ENCODE results near the gene SEC23A. TPM values are rescaled to one million over a fixed set of nuclear protein-coding genes. Genes with fewer than 3 reads are reported as not detected.

SEC23A gene
- total RNA-seq, 3 donors from 2014 or later (not counting 1 experiment from before 2014, with no cell fraction given), result 61.3 to 75.5 (median 67.8) TPM

GRCh38 chr14:39016733-39017095 is 86.3 kb downstream of the SEC23A start:
- ATAC-seq, result no peak

GRCh38 chr14:39015964-39016577 is 87.0 kb downstream of the SEC23A start:
- Mint-ChIP-seq H3K9me3 (no peaks in the 10 kb centered on the region), H3K27me3 (ENCODE audit: low read depth in 2 of 2) (no peaks in the 10 kb centered on the region), H3K4me1 (peaks cover 0 to 5% of the 10 kb centered on the region in 2 donors), H3K36me3 (no peaks in the 10 kb centered on the region), H3K27ac (no peak overlapping the region), H3K4me3 (no peak overlapping the region)
- Histone ChIP-seq H3K27me3 (ENCODE audit: control insufficient read depth, insufficient read depth, low read length) (no peaks in the 10 kb centered on the region), H3K36me3 (ENCODE audit: control insufficient read depth, insufficient read depth, low read length) (no peaks in the 10 kb centered on the region), H3K27ac (ENCODE audit: low read length) (no peak overlapping the region), H3K4me1 (ENCODE audit: control insufficient read depth, insufficient read depth, low read length) (no peaks in the 10 kb centered on the region), H3K4me3 (ENCODE audit: low read length) (no peak overlapping the region), H3K9me3 (ENCODE audit: control insufficient read depth, insufficient read depth, low read length) (no peaks in the 10 kb centered on the region)
- 50% methylated on average over 1 of the region's 3 CpGs for WGBS (ENCODE audit: insufficient coverage)
- intact Hi-C loops (cut with micrococcal nuclease), result loop anchor here (1.0 to 5.0 kb wide), 3 partner anchors 294 to 1113 kb away; no protein-coding TSS in a partner anchor
- ATAC-seq (no peak), DNase-seq (no peak)
- TF ChIP-seq CTCF (IDR thresholded peaks at IDR 0.05), result no peak

More at GRCh38 chr14:39016733-39017095, 86.3 kb downstream of the SEC23A start:
- WGBS (ENCODE audit: insufficient coverage), result 85% methylated on average over 3 of the region's 4 CpGs
- Mint-ChIP-seq H3K9me3 (no peaks in the 10 kb centered on the region), H3K4me3 (no peak overlapping the region), H3K27ac (no peak overlapping the region), H3K4me1 (peaks cover 0 to 5% of the 10 kb centered on the region in 2 donors), H3K27me3 (ENCODE audit: low read depth in 2 of 2) (no peaks in the 10 kb centered on the region), H3K36me3 (no peaks in the 10 kb centered on the region)
- Histone ChIP-seq H3K4me3 (ENCODE audit: low read length) (no peak overlapping the region), H3K36me3 (ENCODE audit: control insufficient read depth, insufficient read depth, low read length) (no peaks in the 10 kb centered on the region), H3K4me1 (ENCODE audit: control insufficient read depth, insufficient read depth, low read length) (no peaks in the 10 kb centered on the region), H3K27me3 (ENCODE audit: control insufficient read depth, insufficient read depth, low read length) (no peaks in the 10 kb centered on the region), H3K27ac (ENCODE audit: low read length) (no peak overlapping the region), H3K9me3 (ENCODE audit: control insufficient read depth, insufficient read depth, low read length) (no peaks in the 10 kb centered on the region)
- TF ChIP-seq CTCF (IDR thresholded peaks at IDR 0.05), result no peak
- intact Hi-C loops (cut with micrococcal nuclease), result loop anchor here (5.0 kb wide), 2 partner anchors 294 to 1029 kb away; no protein-coding TSS in a partner anchor
- no peak for DNase-seq

GRCh38 chr14:39015360-39015961 is 87.6 kb downstream of the SEC23A start:
- Mint-ChIP-seq H3K4me3 (no peak overlapping the region), H3K27ac (no peak overlapping the region), H3K36me3 (no peaks in the 10 kb centered on the region), H3K4me1 (peaks cover 0 to 5% of the 10 kb centered on the region in 2 donors), H3K9me3 (no peaks in the 10 kb centered on the region), H3K27me3 (ENCODE audit: low read depth in 2 of 2) (no peaks in the 10 kb centered on the region)
- H3K27me3 ChIP-seq (ENCODE audit: control insufficient read depth, insufficient read depth, low read length), result no peaks in the 10 kb centered on the region
- DNase-seq, result peak in 1 of 2 donors; percentile 55
- intact Hi-C loops (cut with micrococcal nuclease), result loop anchor here (1.0 to 5.0 kb wide), 3 partner anchors 293 to 1112 kb away; no protein-coding TSS in a partner anchor
- no peaks in the 10 kb centered on the region for H3K4me1 ChIP-seq (ENCODE audit: control insufficient read depth, insufficient read depth, low read length)
- H3K36me3 ChIP-seq (ENCODE audit: control insufficient read depth, insufficient read depth, low read length), result no peaks in the 10 kb centered on the region
- H3K4me3 ChIP-seq (ENCODE audit: low read length), result no peak overlapping the region
- no peaks in the 10 kb centered on the region for H3K9me3 ChIP-seq (ENCODE audit: control insufficient read depth, insufficient read depth, low read length)
- peak; percentile 69 for TF ChIP-seq CTCF (IDR thresholded peaks at IDR 0.05)
- no peak overlapping the region for H3K27ac ChIP-seq (ENCODE audit: low read length)
- peak in 1 of 3 donors; percentile 61 for ATAC-seq
- WGBS (ENCODE audit: insufficient coverage), result 50% methylated on average over 2 of the region's 5 CpGs

Data from natural killer cell (primary cell).